Adrenal gland (tissue), 5 donors: ENCODE results near the gene CDC7.

Experiments used
- CTCF ChIP-seq, 6 experiments: fragments of 450-650 bp in 4 of 6; fragments of 200-600 bp in 2 of 6; sonication (generic) in 1 of 6; IDR thresholded peaks; 1 replicate in 5 of 6; 2 replicates in 1 of 6; pipeline versions ENCODE4 v1.5.1 to v1.8.0; 2016 to 2021; ENCODE audit warnings: antibody characterized with exemption in 6 of 6, mild to moderate bottlenecking in 2 of 6, moderate library complexity in 1 of 6
- POLR2A ChIP-seq, 2 donors: fragments of 450-650 bp; IDR thresholded peaks; one replicate each; pipeline ENCODE4 v1.6.1; 2017; ENCODE audit warnings: antibody characterized with exemption in 2 of 2, mild to moderate bottlenecking in 2 of 2, moderate library complexity in 1 of 2
- donor health status: DM: no; HTN: no; CAD: no.

- TF ChIP-seq CTCF (IDR thresholded peaks at IDR 0.05) (no peak), POLR2A (IDR thresholded peaks at IDR 0.05) (no peak)
Measured at GRCh38 chr1:91506071-91506470, 5.4 kb downstream of the CDC7 start.
